22Rv1 (cell line): ENCODE measurements around the gene MTOR.

Experiments
- ZFX ChIP-seq: fragments of 450-650 bp; IDR thresholded peaks from 2 replicates; pipeline ENCODE4 v1.6.1; 2017; ENCODE audit warnings: antibody characterized with exemption, borderline replicate concordance
- TF ChIP-seq, protein P1 (sequence below): fragments of 450-650 bp; IDR thresholded peaks from 2 replicates; pipeline ENCODE4 v1.5.1; 2017; ENCODE audit warnings: mild to moderate bottlenecking

DNA sequence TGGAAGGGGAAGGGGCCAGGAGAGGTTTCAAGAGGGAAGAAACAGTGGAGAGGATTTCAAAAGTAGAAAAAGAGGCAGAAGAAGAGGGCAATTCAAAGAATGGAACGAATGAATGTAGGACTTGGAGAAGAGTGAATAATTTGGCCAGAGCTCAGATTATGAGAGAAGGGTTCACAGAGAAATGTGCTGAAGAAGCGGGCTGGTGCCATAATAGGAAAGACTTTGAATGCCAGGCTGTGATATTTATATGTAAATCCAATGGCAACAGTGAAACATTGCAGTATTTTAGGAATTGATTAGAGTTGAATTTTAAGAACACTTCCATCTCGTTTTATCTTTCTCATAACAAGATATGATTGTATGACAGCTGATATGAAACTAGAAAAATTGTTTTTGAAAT is 109.2 kb downstream of the MTOR start:
- TF ChIP-seq, protein P1, sequence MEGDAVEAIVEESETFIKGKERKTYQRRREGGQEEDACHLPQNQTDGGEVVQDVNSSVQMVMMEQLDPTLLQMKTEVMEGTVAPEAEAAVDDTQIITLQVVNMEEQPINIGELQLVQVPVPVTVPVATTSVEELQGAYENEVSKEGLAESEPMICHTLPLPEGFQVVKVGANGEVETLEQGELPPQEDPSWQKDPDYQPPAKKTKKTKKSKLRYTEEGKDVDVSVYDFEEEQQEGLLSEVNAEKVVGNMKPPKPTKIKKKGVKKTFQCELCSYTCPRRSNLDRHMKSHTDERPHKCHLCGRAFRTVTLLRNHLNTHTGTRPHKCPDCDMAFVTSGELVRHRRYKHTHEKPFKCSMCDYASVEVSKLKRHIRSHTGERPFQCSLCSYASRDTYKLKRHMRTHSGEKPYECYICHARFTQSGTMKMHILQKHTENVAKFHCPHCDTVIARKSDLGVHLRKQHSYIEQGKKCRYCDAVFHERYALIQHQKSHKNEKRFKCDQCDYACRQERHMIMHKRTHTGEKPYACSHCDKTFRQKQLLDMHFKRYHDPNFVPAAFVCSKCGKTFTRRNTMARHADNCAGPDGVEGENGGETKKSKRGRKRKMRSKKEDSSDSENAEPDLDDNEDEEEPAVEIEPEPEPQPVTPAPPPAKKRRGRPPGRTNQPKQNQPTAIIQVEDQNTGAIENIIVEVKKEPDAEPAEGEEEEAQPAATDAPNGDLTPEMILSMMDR, result no peak
- no peak for TF ChIP-seq ZFX
